NCI-H748 (cell line): ENCODE measurements around the gene CSTPP1.

Experiments
- DNase-seq: peaks from one replicate; lab custom pipeline; 2025; ENCODE audit not compliant: unreplicated experiment; lab: John Stamatoyannopoulos, UW

CSTPP1 gene

DNA sequence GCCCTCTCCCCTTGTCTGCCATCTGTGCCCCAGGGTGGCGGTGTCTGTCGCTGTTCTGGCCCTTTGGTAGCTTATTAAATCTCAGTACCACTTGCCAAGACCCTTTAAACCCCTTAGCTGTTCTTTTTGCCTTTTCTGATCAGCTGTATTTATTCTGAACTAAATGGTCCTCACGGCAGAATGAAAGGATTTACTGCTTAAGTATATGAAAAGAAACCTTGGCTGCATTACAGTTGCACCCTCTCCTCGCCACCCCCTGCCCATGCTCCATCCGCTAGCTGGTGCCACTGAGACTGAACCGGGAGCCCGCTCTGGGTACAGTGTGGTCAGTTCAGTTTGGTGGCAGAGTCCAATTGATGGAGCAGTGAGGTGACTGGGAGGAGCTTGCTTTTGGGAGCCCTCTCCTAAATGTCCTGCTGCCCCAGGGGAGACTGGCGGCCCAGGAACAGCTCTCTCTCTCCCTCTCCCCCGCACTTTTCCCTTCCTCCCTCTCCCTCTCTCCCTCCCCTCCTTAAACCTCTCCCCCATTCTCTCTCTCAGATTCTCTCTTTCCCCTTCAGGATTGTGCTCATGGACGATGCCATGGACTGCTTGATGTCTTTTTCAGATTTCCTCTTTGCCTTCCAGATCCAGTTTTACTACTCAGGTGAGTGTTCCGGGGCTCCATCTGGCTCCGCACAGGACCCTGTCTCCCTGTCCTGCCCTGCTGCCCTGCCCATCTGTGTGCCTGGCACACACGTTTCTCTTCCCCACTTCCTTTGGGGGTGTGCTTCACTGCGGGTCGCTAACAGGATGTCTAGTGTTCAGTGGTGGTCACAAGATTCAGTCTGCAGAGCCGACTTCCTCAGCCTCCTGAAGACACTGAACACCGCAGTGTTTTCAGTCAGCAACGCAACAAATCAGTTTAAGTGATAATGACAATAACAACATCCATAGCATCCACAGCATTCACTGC, 218.3 kb downstream of the CSTPP1 start:
- no peak for DNase-seq

DNA sequence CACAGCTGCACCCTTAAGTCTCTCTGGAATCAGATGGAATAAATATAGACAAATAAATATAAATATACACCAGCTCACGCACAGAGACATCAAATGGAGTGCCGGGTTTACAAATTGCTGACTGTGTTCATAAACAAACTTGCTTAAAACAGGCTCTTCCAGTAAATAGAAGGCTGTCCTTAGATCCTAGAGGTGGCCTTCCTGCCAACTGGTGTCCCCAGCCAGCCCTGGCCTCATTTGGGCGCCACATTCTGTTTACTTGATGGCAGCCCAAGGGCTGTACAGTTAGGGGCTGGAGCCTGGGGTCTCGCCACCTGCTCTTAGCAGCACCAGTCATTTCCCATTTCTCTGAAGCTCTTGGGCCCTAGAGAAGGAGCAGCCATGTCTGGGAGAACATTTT, 219.3 kb downstream of the CSTPP1 start:
- no peak for DNase-seq

DNA sequence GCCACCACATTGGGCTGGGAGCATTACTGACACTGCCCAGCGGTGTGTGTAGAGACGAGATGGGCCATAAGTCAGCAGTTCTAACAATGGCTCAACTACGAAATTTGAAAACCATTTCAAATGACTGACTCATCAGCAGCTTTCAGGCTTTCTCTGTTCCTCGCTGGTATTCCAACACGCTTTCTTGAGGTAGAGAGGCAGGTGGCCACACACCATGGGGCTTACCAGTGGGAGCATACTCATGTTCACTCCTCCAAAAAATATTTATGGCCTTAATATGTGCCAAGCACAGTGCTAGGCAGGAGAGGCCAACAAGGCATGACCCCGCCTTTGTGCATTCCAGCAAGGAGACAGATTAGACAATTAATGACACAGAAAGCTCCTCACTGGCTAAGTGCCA, 219.8 kb downstream of the CSTPP1 start:
- no peak for DNase-seq

DNA sequence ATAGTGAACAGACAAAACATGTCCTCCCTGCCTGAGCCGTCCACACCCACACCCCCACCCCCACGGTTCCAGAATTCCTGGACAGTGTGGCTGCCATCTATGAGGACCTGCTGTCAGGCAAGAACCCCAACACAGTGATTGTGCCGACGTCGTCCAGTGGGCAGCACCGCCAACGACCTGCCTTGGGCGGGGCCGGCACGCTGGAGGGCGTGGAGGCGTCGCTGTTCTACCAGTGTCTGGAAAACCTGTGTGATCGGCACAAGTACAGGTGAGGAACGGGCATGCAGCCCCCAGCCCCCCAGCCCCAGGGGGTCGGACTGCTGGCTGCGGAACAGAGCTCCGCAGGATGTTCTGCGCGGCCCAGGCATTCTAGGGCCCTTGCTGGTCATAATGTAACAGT, 220.4 kb downstream of the CSTPP1 start:
- no peak for DNase-seq

DNA sequence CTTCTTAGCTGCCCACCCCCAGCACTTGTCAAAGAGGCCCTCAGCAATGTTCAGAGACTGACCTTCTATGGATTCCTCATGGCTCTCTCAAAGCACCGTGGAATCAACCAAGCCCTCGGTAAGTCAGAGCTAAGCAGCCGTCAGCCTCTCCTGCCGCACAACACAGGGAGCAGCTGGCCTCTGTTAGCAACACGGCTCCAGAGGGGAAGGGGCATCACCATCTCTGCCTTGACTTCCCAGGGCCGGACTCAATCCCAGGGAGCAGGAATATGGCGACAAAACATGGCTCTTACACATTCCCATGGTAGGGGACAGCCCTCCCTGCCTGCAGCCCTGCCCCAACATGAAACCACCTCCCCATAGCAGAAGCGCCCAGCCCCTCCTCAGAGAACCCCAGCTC, 221.2 kb downstream of the CSTPP1 start:
- DNase-seq, result no peak

DNA sequence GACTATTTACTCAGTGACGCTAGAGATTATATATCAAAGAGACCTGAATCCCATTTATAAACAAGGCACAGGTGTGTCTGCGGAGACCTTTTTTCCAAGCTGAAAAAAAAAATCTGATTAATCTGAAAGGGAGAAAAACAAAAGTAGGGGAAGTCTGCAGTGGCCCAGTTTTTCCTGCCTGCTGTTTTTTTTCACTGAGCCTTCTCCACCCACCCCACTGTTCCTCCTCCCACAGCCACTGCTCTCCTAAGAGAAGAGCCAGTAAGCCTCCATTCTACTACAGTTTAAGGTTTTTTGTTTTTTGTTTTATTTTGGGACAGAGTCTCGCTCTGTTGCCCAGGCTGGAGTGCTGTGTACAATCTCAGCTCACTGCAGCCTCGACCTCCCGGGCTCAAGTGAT, 221.7 kb downstream of the CSTPP1 start:
- no peak for DNase-seq

DNA sequence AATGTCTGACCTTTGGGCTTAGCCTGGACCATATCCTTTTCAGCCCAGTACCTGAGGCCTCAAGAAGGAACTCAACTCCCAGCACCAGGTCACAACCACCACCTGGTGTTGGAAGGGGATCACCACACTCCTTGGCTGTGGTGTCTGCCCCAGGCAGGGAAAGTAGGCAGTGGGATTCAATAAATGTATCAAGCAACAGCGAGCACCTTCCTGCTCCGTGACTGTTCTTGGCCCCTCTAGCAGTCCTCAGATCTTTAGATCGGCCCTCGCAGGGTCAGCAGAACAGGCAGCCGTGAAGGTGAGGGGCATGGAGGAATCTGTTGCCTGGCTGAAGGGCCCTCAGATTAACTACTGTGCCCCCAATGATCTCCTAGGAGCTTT, 224.2 kb downstream of the CSTPP1 start:
- peak; percentile 33 for DNase-seq

DNA sequence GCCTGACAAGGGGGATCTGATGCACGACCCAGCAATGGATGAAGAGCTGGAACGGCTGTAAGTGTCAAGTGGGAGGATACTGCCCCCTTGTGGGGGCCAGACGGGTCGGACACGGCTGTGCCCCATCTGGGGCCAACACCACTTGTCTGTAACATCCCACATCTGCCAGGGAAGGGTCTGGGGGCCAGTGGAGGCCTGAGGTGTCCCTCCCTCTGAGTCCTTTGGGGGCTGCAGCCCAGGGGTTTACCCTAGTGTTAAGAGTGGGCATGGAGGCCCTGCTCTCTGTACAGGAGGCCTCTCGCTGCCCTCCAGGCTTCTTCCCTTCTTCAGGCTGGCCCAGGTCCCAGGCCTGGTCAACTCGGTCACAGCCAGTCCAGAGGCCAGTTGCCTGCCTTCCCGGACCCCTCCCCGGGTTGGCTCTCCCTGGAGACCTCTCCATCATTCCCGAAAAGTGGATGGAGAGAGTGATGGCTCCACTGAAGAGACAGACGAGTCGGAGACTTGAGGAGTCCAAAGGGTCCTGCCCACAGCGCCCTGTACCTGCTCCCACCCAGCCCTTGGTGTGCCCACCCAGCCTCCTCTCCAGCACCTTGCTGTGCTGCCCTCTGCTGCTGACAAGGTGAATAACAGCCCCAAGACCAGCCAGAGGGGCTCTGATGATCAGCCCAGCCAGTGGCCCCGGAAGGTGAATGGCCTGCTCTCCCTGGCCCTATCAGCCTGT, 224.7 kb downstream of the CSTPP1 start:
- DNase-seq, result peak; percentile 70

DNA sequence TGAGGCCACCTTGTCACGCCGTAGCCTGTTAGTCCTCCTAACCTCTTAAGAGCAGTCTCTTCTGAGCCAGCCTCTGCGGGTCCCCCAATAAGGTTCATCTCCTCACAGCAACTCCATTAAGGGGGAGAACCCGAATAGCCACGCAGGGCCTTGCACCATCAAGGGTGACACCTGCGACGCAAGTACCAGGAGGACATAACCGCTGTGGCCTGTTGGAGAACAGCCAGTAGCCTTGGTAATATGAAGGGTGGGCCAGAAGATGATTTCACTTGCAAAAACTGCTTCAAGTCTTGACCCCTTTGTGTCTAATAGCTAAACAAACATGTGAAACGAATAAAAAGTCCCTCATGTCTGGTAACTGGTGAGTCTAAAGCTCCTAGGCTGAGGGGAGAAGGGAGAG, 225.3 kb downstream of the CSTPP1 start:
- DNase-seq, result no peak

DNA sequence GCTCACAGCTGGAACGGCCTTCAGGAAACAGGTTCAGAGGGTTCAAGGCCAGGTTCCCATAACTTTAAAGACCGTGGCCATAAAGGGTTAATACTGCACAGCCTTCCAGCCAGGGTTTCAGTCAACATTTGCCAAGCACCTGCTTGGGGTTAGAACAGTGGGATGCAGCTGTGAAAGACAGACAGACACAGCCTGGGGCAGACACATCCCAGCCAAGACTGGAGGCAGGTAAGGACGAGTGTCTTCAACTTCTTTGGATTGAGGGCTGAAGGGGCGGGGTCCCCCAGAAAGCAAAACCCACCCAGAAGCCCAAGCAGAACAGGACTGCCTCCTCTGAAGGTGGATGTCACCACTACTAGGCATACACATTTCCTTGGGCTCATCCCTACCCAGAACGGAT, 225.9 kb downstream of the CSTPP1 start:
- no peak for DNase-seq

DNA sequence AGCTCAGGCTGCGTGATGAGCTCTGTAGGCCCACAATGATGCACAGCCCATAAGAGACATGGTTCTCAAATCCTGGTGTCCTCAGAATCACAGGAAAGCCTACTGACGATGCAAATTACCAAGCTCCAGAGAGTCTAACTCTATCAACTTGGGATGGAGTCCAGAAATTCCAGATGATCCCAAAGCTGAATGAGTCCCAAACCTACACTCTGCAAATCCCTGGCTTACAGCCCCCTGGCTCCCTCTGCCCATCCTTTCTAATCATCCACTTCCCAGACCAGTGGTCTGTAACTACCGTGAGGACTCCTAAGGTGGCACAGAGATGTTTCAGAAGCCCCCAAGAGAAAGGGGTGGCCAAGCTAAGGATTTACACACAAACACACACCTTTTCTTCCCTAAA, 226.6 kb downstream of the CSTPP1 start:
- no peak for DNase-seq

DNA sequence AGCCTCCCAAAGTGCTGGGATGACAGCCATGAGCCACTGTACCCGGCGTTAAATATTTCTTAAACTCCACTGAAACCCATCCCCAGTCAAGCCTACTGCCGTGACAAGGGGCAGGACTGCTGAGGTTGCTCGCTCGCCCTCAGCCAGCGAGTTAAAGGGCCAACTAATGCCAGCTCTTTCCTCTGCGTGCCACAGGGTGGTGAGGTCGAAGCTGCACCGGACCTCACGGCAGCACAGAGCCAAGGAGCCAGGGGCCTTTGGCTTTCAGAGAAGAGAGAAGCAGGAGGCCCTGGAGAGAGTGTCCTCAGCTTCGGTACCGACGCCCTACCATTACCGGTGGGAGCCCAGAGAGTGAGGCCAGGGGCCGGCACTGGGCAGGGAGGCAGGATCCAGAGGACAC, 227.3 kb downstream of the CSTPP1 start:
- no peak for DNase-seq

DNA sequence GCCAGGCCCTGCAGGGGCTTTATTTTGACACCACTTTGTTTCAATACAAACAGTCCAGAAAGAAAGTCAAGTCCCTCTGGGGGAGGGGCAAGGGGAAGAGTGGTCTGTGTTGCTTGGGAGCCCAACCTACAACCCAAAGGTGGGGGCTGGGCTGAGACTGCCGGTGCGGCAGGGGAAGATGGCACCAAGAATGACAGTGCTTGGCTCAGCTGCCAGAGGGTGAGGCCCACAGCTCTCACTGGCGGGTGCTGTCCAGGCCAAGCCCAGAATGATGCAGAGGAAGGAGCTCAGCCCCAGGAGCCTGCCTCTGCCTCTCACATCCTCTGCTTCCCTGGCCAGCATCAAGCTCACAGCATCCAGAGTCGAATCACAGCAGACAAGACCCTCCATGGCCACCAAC, 227.8 kb downstream of the CSTPP1 start:
- no peak for DNase-seq

DNA sequence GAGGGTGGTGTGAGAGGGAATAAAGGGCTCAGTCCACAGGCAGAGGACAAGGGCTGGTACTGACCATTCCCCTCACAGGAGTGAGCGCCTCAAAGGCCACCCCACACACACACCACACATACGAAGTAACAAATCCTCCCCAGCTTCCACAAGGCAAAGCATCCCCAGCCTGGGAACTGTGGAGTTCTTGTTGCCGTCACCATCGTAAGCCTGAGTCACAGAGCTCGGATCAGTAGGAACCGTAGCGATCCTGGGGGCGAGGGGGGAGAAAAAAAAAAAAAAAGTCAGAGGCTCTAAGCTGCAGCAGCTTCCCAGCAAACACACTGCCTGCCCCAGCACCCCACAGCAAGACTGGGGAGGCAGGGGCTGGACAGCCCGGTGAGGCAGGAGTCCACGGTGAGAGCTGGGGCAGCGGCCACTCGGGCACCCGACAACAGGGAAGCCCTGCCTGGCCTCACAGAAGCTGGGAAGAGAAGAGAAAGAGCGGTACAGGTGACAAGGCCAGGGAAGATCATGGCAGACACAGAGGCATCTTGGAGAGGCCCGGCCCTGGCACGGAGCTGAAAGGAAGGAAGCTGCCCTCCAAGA, 228.8 kb downstream of the CSTPP1 start:
- no peak for DNase-seq

DNA sequence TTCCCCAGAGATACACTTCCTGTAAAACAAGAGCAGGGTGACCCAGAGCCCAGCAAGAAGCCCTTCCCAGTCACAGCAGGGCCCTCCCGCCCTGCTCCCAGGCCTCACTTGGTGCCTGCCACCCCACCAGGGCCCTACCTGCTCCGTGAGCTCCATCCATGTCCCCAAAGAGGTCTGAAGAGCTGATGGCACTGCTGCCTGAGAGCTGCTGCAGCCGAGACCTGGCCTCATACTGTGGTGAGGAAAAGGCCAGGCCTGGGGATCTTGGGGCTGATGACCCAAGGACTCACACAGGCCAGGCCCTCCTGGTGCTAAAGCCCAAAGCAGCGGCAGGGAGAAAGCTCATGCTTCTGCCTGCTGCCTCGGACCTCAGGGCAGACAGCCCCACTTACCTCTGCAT, 229.8 kb downstream of the CSTPP1 start:
- DNase-seq, result no peak

DNA sequence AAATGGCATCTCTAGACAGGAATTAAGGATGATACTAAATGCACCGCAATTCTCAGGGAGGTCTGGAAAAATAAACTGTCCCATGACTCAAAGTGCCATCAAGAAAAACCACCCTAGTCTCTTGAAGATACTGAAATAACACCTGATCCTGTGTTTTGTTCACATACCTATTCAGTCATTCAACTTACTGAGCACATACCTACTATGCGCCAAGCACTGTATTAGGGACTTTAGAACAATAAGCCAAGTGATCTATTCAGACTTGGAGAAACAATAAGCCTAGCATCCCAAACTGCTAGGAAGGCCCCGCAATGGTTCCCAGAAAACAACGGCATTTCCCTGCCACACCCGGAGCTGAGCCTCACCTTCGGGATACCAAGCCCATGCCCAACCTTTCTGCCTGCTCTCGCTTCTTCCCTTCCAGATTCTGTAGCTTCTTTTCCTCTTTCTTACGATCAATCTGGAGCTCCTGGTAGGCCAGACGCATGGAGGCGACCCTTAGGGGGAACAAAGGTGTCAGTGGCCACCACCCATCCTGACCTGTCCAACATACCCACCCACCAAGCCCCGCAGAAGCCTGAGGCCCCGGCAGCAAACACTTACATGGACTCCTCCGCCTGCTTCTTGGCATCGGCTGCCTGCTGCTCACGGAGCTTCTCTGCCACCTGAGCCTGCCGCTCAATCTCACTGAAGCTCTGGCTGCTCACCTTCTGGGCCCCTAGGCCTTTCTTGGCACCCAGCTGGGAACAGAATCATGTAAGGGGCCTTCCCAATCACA, 234.7 kb downstream of the CSTPP1 start:
- no peak for DNase-seq

DNA sequence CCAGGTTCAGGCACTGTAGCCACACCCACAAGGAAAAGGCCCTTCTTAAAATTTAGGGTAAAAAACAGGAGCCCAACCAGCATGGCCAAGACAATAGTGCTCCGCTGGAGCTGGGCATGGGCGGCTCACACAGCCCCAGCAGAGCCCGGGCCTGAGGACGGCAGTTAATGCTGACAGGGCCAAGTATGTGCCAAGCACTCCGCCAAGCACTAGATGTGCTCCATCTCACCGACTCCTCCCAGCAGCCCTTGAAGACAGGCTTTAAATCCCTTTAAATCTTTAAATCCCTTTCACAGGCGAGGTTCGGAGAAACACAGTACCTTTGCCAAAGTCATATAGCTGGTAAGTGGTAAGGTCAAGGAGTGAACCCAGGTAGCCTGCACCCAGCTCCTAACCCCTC, 235.3 kb downstream of the CSTPP1 start:
- DNase-seq, result no peak

DNA sequence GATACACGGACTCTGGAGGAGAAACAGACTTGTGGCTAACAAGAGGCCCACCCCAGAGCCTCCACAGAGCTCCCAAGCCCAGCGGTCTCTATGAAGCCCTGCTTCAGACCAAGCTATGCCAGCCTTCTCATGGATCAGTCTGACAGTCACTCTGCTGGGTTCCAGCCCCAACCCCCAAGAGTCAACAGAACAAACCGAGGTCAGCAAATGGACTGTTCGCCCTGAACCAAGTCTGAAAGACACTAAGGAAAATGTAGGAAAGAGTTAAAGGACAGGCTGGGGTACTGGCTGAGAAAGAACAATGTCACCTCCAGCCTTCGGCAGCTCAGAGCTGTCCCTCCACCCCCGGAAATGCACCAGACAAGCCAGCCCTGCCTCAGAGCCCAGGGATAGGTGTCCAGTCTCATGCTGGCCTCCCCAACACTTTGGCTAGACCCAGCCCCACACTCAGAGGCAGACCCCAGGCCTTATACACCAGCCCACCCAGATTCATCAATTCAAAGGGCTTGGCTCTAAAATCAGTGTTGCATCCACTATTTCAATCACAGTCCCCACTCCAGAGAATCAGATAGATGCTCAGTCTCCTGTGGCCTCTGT, 236.3 kb downstream of the CSTPP1 start:
- DNase-seq, result no peak

DNA sequence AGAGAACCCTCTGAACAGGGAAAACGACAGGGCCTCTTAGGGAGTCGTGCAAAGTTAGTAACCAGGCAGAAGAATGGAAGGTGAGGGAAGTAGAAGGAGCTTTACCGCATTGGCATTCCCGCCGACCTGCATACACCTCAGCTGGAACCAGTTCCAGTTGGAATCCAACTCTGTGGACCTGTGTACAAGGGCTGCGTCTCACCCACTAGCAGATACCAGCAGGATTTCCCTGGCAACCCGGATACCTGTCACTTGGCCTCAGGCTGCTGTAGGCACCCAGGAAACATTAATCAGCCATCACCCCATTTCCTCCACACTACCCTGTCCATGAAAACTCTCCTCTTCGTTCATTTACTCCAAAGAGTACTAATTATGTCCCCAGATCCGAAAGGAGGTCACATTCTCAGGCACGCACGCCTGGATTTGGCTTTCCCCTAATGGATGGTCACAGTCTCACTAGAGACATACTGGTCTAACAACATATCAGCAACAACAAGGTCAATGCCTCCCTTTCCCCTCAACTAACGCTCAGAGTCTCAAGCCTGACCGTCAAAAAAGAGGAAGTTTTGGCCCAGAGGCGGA, 239.3 kb downstream of the CSTPP1 start:
- DNase-seq, result no peak
